B cell (primary cell): ENCODE measurements around the gene THUMPD3. TPM values are rescaled to one million over a fixed set of nuclear protein-coding genes. Genes with fewer than 3 reads are reported as not detected.

ENCODE experiments used
- ATAC-seq: fragments of 200-7000 bp; cut with Tn5 transposase; one replicate; pipeline ENCODE4 v1.10.0; 2021; ENCODE audit warnings: low read depth, mild to moderate bottlenecking, moderate number of reproducible peaks, moderate library complexity
- CTCF ChIA-PET: fragments of 350-600 bp; sonication (Branson Sonifier 250); formaldehyde crosslinking; loops from one replicate; lab custom pipeline; 2021; ENCODE audit warnings: antibody characterized with exemption, inconsistent platforms; lab: Charles Lee
- POLR2A ChIA-PET: fragments of 350-600 bp; sonication (Branson Sonifier 250); formaldehyde crosslinking; loops from one replicate; lab custom pipeline; 2021; ENCODE audit warnings: antibody characterized with exemption; lab: Charles Lee
- DNase-seq: peaks from one replicate; pipeline ENCODE4 v3.0.0; 2013
- H2AFZ ChIP-seq: 2 replicates; pipeline ENCODE4 v1.6.1; 2012; ENCODE audit warnings: mild to moderate bottlenecking, low read depth, low read length; ENCODE audit not compliant: insufficient read depth, poor library complexity, severe bottlenecking
- H3K27ac ChIP-seq, 2 donors: 1 replicate in 1 of 2; 2 replicates in 1 of 2; pipeline ENCODE4 v1.5.1; 2012 to 2013; ENCODE audit warnings: low read length in 2 of 2, mild to moderate bottlenecking in 2 of 2, moderate library complexity in 1 of 2
- H3K27me3 ChIP-seq, 4 experiments: fragments of 200-600 bp in 1 of 4; sonication (generic) in 1 of 4; replicated peaks in 1 of 4; 1 replicate in 2 of 4; 2 replicates in 2 of 4; pipeline versions ENCODE4 v1.6.1 to v1.7.0; 2013 to 2016; ENCODE audit warnings: low read length in 3 of 4, mild to moderate bottlenecking in 2 of 4, mixed read lengths in 1 of 4, moderate library complexity in 1 of 4; ENCODE audit not compliant: insufficient read depth in 4 of 4, control insufficient read depth in 3 of 4; ENCODE audit errors: control extremely low read depth in 1 of 4
- H3K36me3 ChIP-seq, 2 experiments: replicated peaks in 1 of 2; 1 replicate in 1 of 2; 2 replicates in 1 of 2; pipeline versions ENCODE4 v1.6.1 to v1.7.1; 2013; ENCODE audit warnings: low read length in 1 of 2; ENCODE audit not compliant: insufficient read depth in 2 of 2, control insufficient read depth in 1 of 2; ENCODE audit errors: control extremely low read depth in 1 of 2, extremely low read depth in 1 of 2
- H3K4me1 ChIP-seq, 2 donors: fragments of 200-600 bp in 1 of 2; sonication (generic) in 1 of 2; 1 replicate in 1 of 2; 2 replicates in 1 of 2; pipeline versions ENCODE4 v1.5.1 to v1.6.1; 2013 to 2017; ENCODE audit warnings: low read length in 2 of 2; ENCODE audit not compliant: control insufficient read depth in 2 of 2, insufficient read depth in 2 of 2
- H3K4me2 ChIP-seq: replicated peaks from 2 replicates; pipeline ENCODE3; 2012; ENCODE audit warnings: mild to moderate bottlenecking, low read depth, low read length; ENCODE audit not compliant: poor library complexity, severe bottlenecking
- H3K4me3 ChIP-seq, 5 experiments: fragments of 200-600 bp in 1 of 5; sonication (generic) in 1 of 5; 1 replicate in 3 of 5; 2 replicates in 2 of 5; pipeline versions ENCODE4 v1.5.1 to v1.7.0; 2011 to 2016; ENCODE audit warnings: low read length in 4 of 5, mild to moderate bottlenecking in 4 of 5, low read depth in 2 of 5, control low read depth in 1 of 5, moderate library complexity in 1 of 5; ENCODE audit not compliant: insufficient read depth in 1 of 5; ENCODE audit errors: control extremely low read depth in 1 of 5, extremely low read depth in 1 of 5
- H3K79me2 ChIP-seq: fragments of 200-600 bp; sonication (generic); one replicate; pipeline ENCODE4 v1.6.0; 2016; ENCODE audit warnings: low read length; ENCODE audit not compliant: control insufficient read depth, insufficient read depth
- H3K9ac ChIP-seq: fragments of 200-600 bp; sonication (generic); 2 replicates; pipeline ENCODE4 v1.6.1; 2017; ENCODE audit warnings: mild to moderate bottlenecking, low read length, moderate library complexity
- H3K9me3 ChIP-seq, 3 donors: one replicate each; pipeline versions ENCODE4 v1.6.1 to v1.7.1; 2013; ENCODE audit warnings: low read length in 2 of 3; ENCODE audit not compliant: control insufficient read depth in 2 of 3, insufficient read depth in 1 of 3; ENCODE audit errors: control extremely low read depth in 1 of 3
- H4K20me1 ChIP-seq: 2 replicates; pipeline ENCODE4 v1.6.0; 2012; ENCODE audit warnings: mild to moderate bottlenecking, low read length; ENCODE audit not compliant: insufficient read depth, control insufficient read depth, poor library complexity, severe bottlenecking
- H3K27ac Mint-ChIP-seq: one replicate; pipeline ENCODE4 v1.8.0; 2021; ENCODE audit warnings: mixed read lengths
- H3K27me3 Mint-ChIP-seq: one replicate; pipeline ENCODE4 v1.8.0; 2021; ENCODE audit warnings: mixed read lengths
- H3K4me1 Mint-ChIP-seq: one replicate; pipeline ENCODE4 v1.8.0; 2021; ENCODE audit warnings: mixed read lengths
- H3K4me3 Mint-ChIP-seq: one replicate; pipeline ENCODE4 v1.8.0; 2021; ENCODE audit warnings: mixed read lengths
- H3K9me3 Mint-ChIP-seq: one replicate; pipeline ENCODE4 v1.8.0; 2022; ENCODE audit warnings: mixed read lengths; ENCODE audit not compliant: insufficient read depth
- EZH2 ChIP-seq: IDR thresholded peaks from 2 replicates; pipeline ENCODE4 v1.6.1; 2012; ENCODE audit warnings: borderline replicate concordance, low read depth, mild to moderate bottlenecking, moderate library complexity, low read length; ENCODE audit not compliant: insufficient read depth, poor library complexity, severe bottlenecking
- WGBS: methylation state at CpG from one replicate; pipeline ENCODE4 v1.1.5; 2013; ENCODE audit warnings: missing lambda C conversion rate; ENCODE audit not compliant: insufficient coverage; 5-methylcytosine and 5-hydroxymethylcytosine counted together
- intact Hi-C: fragments of 100-400 bp; cut with micrococcal nuclease; formaldehyde crosslinking; loops from one replicate; pipeline ENCODE4 v1.10.0; 2022
- polyA plus RNA-seq: library from polyadenylated mRNA; depleted of rRNA; stranded (reverse); fragments of >200 nt; gene quantifications from 2 replicates; pipeline ENCODE4 v1.2.3, GENCODE V29; 2012
- total RNA-seq, 2 donors: library from RNA; stranded (reverse); fragments of 120-200 nt in 1 of 2; gene quantifications; 1 replicate in 1 of 2; 2 replicates in 1 of 2; pipeline versions ENCODE4 v1.2.3 to v1.2.4, GENCODE V29; 2013 to 2022
- TF ChIP-seq, protein P1 (sequence below): fragments of 200-600 bp; IDR thresholded peaks from one replicate; pipeline ENCODE4 v1.8.0; 2022; ENCODE audit warnings: antibody characterized with exemption, mild to moderate bottlenecking

Gene THUMPD3
- total and polyA plus RNA-seq, 2 donors (not counting 1 experiment from before 2014, with no cell fraction given) = 10.1 to 32.1 TPM

DNA sequence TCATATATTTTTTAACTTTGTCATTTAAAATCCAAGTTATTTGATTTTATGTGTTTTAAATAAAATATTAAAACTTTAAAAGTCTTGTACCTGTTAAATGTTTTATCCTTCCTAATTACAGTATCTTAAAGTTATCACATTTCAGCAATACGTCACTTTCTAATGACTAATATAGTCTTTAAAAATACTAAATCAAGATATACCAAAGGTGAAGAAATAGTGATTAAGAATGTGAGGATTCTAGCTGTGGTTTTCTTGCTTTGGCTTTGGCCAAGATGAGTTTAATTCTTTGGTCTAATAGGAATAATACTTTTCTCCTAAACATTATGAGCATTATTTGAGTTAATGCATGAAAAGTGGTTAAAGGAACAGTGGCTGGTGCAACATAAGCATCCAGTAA is 48.4 kb downstream of the THUMPD3 start:
- Histone ChIP-seq H2AFZ (no peak overlapping the region), H4K20me1 (peaks cover 63% of the 10 kb centered on the region), H3K9ac (no peak overlapping the region), H3K4me3 (no peak overlapping the region), H3K27me3 (no peaks in the 10 kb centered on the region), H3K36me3 (peaks cover 8 to 10% of the 10 kb centered on the region in 2 experiments), H3K79me2 (peaks cover 97% of the 10 kb centered on the region), H3K9me3 (peaks cover 0 to 3% (median 0%) of the 10 kb centered on the region in 3 donors), H3K27ac (peak overlapping the region in 1 of 2 donors; percentile 76), H3K4me2 (no peak overlapping the region), H3K4me1 (peaks cover 32 to 40% of the 10 kb centered on the region in 2 donors)
- intact Hi-C loops = no loop called here
- no peak for ATAC-seq
- peaks cover 57% of the 10 kb centered on the region for H3K4me1 Mint-ChIP-seq
- POLR2A ChIA-PET = interaction anchor here (1.5 kb wide), 1 partner anchor 15 kb away, joined by 3 read pairs; no protein-coding TSS in a partner anchor
- no peaks in the 10 kb centered on the region for H3K27me3 Mint-ChIP-seq
- H3K27ac Mint-ChIP-seq = no peak overlapping the region
- H3K4me3 Mint-ChIP-seq = no peak overlapping the region
- no peak for TF ChIP-seq EZH2
- TF ChIP-seq, protein P1, sequence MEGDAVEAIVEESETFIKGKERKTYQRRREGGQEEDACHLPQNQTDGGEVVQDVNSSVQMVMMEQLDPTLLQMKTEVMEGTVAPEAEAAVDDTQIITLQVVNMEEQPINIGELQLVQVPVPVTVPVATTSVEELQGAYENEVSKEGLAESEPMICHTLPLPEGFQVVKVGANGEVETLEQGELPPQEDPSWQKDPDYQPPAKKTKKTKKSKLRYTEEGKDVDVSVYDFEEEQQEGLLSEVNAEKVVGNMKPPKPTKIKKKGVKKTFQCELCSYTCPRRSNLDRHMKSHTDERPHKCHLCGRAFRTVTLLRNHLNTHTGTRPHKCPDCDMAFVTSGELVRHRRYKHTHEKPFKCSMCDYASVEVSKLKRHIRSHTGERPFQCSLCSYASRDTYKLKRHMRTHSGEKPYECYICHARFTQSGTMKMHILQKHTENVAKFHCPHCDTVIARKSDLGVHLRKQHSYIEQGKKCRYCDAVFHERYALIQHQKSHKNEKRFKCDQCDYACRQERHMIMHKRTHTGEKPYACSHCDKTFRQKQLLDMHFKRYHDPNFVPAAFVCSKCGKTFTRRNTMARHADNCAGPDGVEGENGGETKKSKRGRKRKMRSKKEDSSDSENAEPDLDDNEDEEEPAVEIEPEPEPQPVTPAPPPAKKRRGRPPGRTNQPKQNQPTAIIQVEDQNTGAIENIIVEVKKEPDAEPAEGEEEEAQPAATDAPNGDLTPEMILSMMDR = no peak
- CTCF ChIA-PET = interaction anchor here (1.3 to 1.6 kb wide), 2 partner anchors 15 to 19 kb away, joined by 5 to 6 read pairs; no protein-coding TSS in a partner anchor
- WGBS = no CpG with 5 or more reads among the region's 1 CpG
- no peak for DNase-seq
- H3K9me3 Mint-ChIP-seq = peaks cover 2% of the 10 kb centered on the region

DNA sequence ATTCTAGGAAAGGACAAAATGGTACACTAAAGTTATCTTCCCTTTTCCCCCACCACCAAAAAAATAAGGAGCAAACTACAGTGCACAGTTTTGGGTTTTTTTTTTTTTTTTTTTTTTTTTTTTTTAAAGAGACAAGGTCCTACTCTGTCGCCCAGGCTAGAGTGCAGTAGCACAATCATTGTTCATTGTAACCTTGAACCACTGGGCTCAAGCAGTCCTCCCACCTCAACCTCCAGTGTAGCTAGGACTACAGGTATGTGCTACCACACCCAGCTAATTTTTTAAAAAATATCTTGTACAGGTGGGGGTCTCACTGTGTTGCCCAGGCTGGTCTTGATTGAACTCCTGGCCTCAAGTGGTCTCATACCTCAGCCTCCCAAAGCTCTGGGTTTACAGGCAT is 49.4 kb downstream of the THUMPD3 start:
- TF ChIP-seq, protein P1 = no peak
- no peak for TF ChIP-seq EZH2
- Mint-ChIP-seq H3K4me1 (peaks cover 52% of the 10 kb centered on the region), H3K27ac (no peak overlapping the region), H3K4me3 (no peak overlapping the region), H3K9me3 (peaks cover 2% of the 10 kb centered on the region), H3K27me3 (no peaks in the 10 kb centered on the region)
- Histone ChIP-seq H3K4me1 (peaks cover 22 to 30% of the 10 kb centered on the region in 2 donors), H3K27ac (peak overlapping the region in 1 of 2 donors; percentile 48), H4K20me1 (peaks cover 68% of the 10 kb centered on the region), H2AFZ (no peak overlapping the region), H3K9ac (no peak overlapping the region), H3K9me3 (peaks cover 0 to 3% (median 0%) of the 10 kb centered on the region in 3 donors), H3K4me3 (no peak overlapping the region), H3K36me3 (peaks cover 10 to 13% of the 10 kb centered on the region in 2 experiments), H3K79me2 (peaks cover 97% of the 10 kb centered on the region), H3K27me3 (no peaks in the 10 kb centered on the region), H3K4me2 (no peak overlapping the region)
- ATAC-seq (no peak), DNase-seq (no peak)
- ChIA-PET POLR2A (no interaction called here), CTCF (interaction anchor here (0.8 kb wide), 1 partner anchor 8 kb away, joined by 3 read pairs; no protein-coding TSS in a partner anchor)
- WGBS = no CpG with 5 or more reads among the region's 1 CpG
- intact Hi-C loops = no loop called here
